B cell (primary cell): ENCODE measurements around the gene SDK2.

Source experiments
- CTCF ChIP-seq: fragments of 200-600 bp; IDR thresholded peaks from one replicate; pipeline ENCODE4 v1.8.0; 2022; ENCODE audit warnings: antibody characterized with exemption, mild to moderate bottlenecking
- EZH2 ChIP-seq: IDR thresholded peaks from 2 replicates; pipeline ENCODE4 v1.6.1; 2012; ENCODE audit warnings: borderline replicate concordance, low read depth, mild to moderate bottlenecking, moderate library complexity, low read length; ENCODE audit not compliant: insufficient read depth, poor library complexity, severe bottlenecking

GRCh38 chr17:73533781-73534180 lies 110.5 kb downstream of the SDK2 start:
- no peak for TF ChIP-seq CTCF
- no peak for TF ChIP-seq EZH2
